ENCODE results near the gene WDR90.

DNA sequence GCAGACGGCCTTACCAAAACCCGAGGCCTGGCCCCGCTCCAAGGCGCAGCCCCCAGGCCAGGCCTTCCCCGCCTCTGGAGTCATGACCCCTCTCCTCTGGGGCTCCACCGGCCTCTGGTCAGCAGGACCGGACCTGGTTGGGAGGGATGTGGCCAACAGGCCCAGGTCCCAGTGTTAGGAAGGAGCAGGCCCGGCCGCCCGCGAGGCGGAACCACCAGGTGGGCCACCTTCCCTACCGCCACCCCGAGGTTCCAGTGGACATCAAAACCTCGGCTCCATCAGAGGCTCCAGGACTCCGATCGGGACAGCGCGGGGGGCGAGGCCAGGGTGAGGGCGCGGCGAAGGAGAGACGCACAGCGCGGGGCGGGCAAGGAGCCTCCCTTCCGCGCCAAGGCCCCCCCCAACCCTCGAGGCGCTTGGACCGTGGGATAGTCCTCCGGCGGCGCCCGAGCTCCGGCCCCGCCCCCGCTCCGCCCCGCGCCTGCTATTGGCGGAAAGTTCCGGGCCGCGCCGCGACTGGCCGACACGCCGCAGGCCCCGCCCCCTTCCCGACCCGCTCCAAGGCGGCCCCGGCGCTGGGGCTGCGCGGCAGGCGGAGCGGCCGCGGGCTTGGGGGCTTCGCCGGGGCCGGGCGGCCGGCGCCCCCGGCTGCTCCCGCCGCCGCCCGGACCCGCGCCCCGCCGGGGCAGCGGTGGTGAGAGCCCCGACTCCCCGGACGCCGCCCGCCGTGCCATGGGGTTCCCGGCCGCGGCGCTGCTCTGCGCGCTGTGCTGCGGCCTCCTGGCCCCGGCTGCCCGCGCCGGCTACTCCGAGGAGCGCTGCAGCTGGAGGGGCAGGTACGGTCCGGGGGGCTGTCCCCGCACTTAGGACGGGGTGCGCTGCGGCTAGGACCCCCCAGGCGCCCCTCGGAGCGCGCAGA lies 65.7 kb downstream of the WDR90 start, which contains the start of gene METRN:
- TF ChIP-seq POLR2A (IDR thresholded peaks at IDR 0.05) = no peak
- TF ChIP-seq, protein P1, sequence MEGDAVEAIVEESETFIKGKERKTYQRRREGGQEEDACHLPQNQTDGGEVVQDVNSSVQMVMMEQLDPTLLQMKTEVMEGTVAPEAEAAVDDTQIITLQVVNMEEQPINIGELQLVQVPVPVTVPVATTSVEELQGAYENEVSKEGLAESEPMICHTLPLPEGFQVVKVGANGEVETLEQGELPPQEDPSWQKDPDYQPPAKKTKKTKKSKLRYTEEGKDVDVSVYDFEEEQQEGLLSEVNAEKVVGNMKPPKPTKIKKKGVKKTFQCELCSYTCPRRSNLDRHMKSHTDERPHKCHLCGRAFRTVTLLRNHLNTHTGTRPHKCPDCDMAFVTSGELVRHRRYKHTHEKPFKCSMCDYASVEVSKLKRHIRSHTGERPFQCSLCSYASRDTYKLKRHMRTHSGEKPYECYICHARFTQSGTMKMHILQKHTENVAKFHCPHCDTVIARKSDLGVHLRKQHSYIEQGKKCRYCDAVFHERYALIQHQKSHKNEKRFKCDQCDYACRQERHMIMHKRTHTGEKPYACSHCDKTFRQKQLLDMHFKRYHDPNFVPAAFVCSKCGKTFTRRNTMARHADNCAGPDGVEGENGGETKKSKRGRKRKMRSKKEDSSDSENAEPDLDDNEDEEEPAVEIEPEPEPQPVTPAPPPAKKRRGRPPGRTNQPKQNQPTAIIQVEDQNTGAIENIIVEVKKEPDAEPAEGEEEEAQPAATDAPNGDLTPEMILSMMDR (IDR thresholded peaks at IDR 0.05) = no peak
